GM23338 (cell line): ENCODE results near the gene JCHAIN. TPM values are rescaled to one million over a fixed set of nuclear protein-coding genes. Genes with fewer than 3 reads are reported as not detected.

Source experiments
- ATAC-seq: fragments of 200-7000 bp; cut with Tn5 transposase; 3 replicates; pipeline ENCODE4 v1.9.1; 2020
- DNase-seq: peaks from one replicate; pipeline ENCODE4 v3.0.0-alpha.2; 2015; ENCODE audit warnings: low spot score
- H2AFZ ChIP-seq: fragments of 200-600 bp; sonication (generic); 2 replicates; pipeline ENCODE4 v1.8.0; 2016; ENCODE audit warnings: antibody characterized with exemption, mild to moderate bottlenecking, moderate library complexity
- H3F3A ChIP-seq: fragments of 200-600 bp; sonication (generic); replicated peaks from 2 replicates; pipeline ENCODE4 v1.8.0; 2017; ENCODE audit warnings: antibody characterized with exemption, mixed run types, low read depth
- H3K27ac ChIP-seq: fragments of 200-600 bp; sonication (generic); 2 replicates; pipeline ENCODE4 v1.6.1; 2016; ENCODE audit warnings: low read depth
- H3K27me3 ChIP-seq: fragments of 200-600 bp; sonication (generic); 2 replicates; pipeline ENCODE4 v1.8.0; 2016; ENCODE audit warnings: mild to moderate bottlenecking, mixed run types, moderate library complexity; ENCODE audit not compliant: insufficient read depth
- H3K36me3 ChIP-seq: fragments of 200-600 bp; sonication (generic); 2 replicates; pipeline ENCODE4 v1.8.0; 2016; ENCODE audit warnings: mild to moderate bottlenecking; ENCODE audit not compliant: insufficient read depth
- H3K4me1 ChIP-seq: fragments of 200-600 bp; sonication (generic); 2 replicates; pipeline ENCODE4 v1.8.0; 2016; ENCODE audit warnings: mild to moderate bottlenecking, moderate library complexity; ENCODE audit not compliant: insufficient read depth
- H3K4me2 ChIP-seq: fragments of 200-600 bp; sonication (generic); 2 replicates; pipeline ENCODE4 v1.7.1; 2017; ENCODE audit warnings: mixed run types
- H3K4me3 ChIP-seq: fragments of 200-600 bp; sonication (generic); 2 replicates; pipeline ENCODE4 v1.6.1; 2016; ENCODE audit warnings: mixed run types
- H3K79me2 ChIP-seq: fragments of 200-600 bp; sonication (generic); replicated peaks from 2 replicates; pipeline ENCODE4 v1.8.0; 2017; ENCODE audit warnings: mild to moderate bottlenecking; ENCODE audit not compliant: insufficient read depth
- H3K9me2 ChIP-seq: fragments of 200-600 bp; sonication (generic); 2 replicates; pipeline ENCODE4 v1.8.0; 2017; ENCODE audit not compliant: insufficient read depth
- H4K20me1 ChIP-seq: fragments of 200-600 bp; sonication (generic); replicated peaks from 2 replicates; pipeline ENCODE4 v1.8.0; 2017; ENCODE audit warnings: mild to moderate bottlenecking; ENCODE audit not compliant: insufficient read depth
- H3K27ac Mint-ChIP-seq: 2 replicates; pipeline ENCODE4 v1.8.0; 2020; ENCODE audit warnings: inconsistent platforms, mild to moderate bottlenecking, moderate library complexity, mixed read lengths
- H3K27me3 Mint-ChIP-seq: 3 replicates; pipeline ENCODE4 v1.8.0; 2022; ENCODE audit warnings: low read depth, mild to moderate bottlenecking, moderate library complexity, mixed read lengths, inconsistent platforms; ENCODE audit not compliant: insufficient read depth, poor library complexity
- H3K36me3 Mint-ChIP-seq: 3 replicates; pipeline ENCODE4 v1.8.0; 2021; ENCODE audit warnings: low read depth, mild to moderate bottlenecking, inconsistent platforms, moderate library complexity, mixed read lengths
- H3K4me1 Mint-ChIP-seq: 3 replicates; pipeline ENCODE4 v1.8.0; 2020; ENCODE audit warnings: mild to moderate bottlenecking, inconsistent platforms, mixed read lengths
- H3K4me3 Mint-ChIP-seq: 3 replicates; pipeline ENCODE4 v1.8.0; 2021; ENCODE audit warnings: moderate library complexity, mild to moderate bottlenecking, inconsistent platforms, mixed read lengths
- H3K9me3 Mint-ChIP-seq: 3 replicates; pipeline ENCODE4 v1.8.0; 2020; ENCODE audit warnings: moderate library complexity, mild to moderate bottlenecking, inconsistent platforms, mixed read lengths
- CREB1 ChIP-seq: fragments of 250-450 bp; sonication (Bioruptor Pico); IDR thresholded peaks from 2 replicates; pipeline ENCODE4 v1.5.0; 2020; ENCODE audit warnings: low read depth, mild to moderate bottlenecking, moderate library complexity
- CTCF ChIP-seq, 2 experiments: fragments of 200-600 bp in 1 of 2; sonication (generic) in 1 of 2; conservative IDR thresholded peaks; 2 replicates each; pipeline versions ENCODE4 v1.5.1 to v1.6.1; 2016 to 2017; ENCODE audit warnings: antibody characterized with exemption in 2 of 2, low read depth in 2 of 2, mild to moderate bottlenecking in 2 of 2, moderate library complexity in 1 of 2
- ETS1 ChIP-seq: IDR thresholded peaks from 2 replicates; pipeline ENCODE4 v1.6.1; 2016; ENCODE audit warnings: antibody characterized with exemption
- EZH2 ChIP-seq: fragments of 200-600 bp; sonication (generic); IDR thresholded peaks from one replicate; pipeline ENCODE4 v1.8.0; 2017; ENCODE audit warnings: antibody characterized with exemption, mild to moderate bottlenecking, low read depth; ENCODE audit not compliant: unreplicated experiment
- EZH2phosphoT487 ChIP-seq: fragments of 200-600 bp; sonication (generic); IDR thresholded peaks from one replicate; pipeline ENCODE4 v1.8.1; 2018; ENCODE audit warnings: antibody characterized with exemption; ENCODE audit not compliant: unreplicated experiment
- JUNB ChIP-seq: IDR thresholded peaks from one replicate; pipeline ENCODE4 v1.6.1; 2016; ENCODE audit warnings: antibody characterized with exemption; ENCODE audit not compliant: unreplicated experiment
- NANOG ChIP-seq: IDR thresholded peaks from 2 replicates; pipeline ENCODE4 v1.6.1; 2016; ENCODE audit warnings: antibody characterized with exemption, borderline replicate concordance
- POLR2AphosphoS5 ChIP-seq: IDR thresholded peaks from 2 replicates; pipeline ENCODE4 v1.6.1; 2016; ENCODE audit warnings: antibody characterized with exemption, low read depth
- REST ChIP-seq: IDR thresholded peaks from one replicate; pipeline ENCODE4 v1.6.1; 2018; ENCODE audit warnings: antibody characterized with exemption; ENCODE audit not compliant: unreplicated experiment
- STAT1 ChIP-seq: IDR thresholded peaks from one replicate; pipeline ENCODE4 v1.6.1; 2016; ENCODE audit warnings: antibody characterized with exemption; ENCODE audit not compliant: unreplicated experiment
- ZNF114 ChIP-seq: fragments of 250-450 bp; sonication (Bioruptor Pico); IDR thresholded peaks from 2 replicates; pipeline ENCODE4 v1.5.0; 2020; ENCODE audit warnings: mild to moderate bottlenecking, moderate library complexity
- ZNF331 ChIP-seq: fragments of 250-450 bp; sonication (Bioruptor Pico); IDR thresholded peaks from 2 replicates; pipeline ENCODE4 v1.5.0; 2020; ENCODE audit warnings: low read depth, mild to moderate bottlenecking, moderate library complexity
- ZNF462 ChIP-seq: fragments of 250-450 bp; sonication (Bioruptor Pico); IDR thresholded peaks from 2 replicates; pipeline ENCODE4 v1.5.0; 2020; ENCODE audit warnings: mild to moderate bottlenecking, moderate library complexity
- polyA plus RNA-seq: library from polyadenylated mRNA; unstranded; fragments of >200 nt; fragmentation: Nextera tagmentation; extraction: Ambion mirVana; gene quantifications from 2 replicates; pipeline ENCODE4 v1.2.1, GENCODE V29; 2016
- total RNA-seq: library from RNA; depleted of rRNA; stranded (reverse); fragments of >200 nt; shearing (Covaris generic); gene quantifications from 2 replicates; pipeline ENCODE4 v1.2.3, GENCODE V29; 2014

JCHAIN gene
- total and polyA plus RNA-seq, 2 experiments from 2014 or later: 0.23 TPM; not detected in 1

- no peak for ATAC-seq
- Mint-ChIP-seq H3K27ac (no peak overlapping the region), H3K36me3 (no peaks in the 10 kb centered on the region), H3K9me3 (no peaks in the 10 kb centered on the region), H3K4me1 (no peaks in the 10 kb centered on the region), H3K27me3 (no peaks in the 10 kb centered on the region), H3K4me3 (no peak overlapping the region)
- no peaks in the 10 kb centered on the region for H3K36me3 ChIP-seq
- no peak overlapping the region for H3K4me3 ChIP-seq
- H3K79me2 ChIP-seq: no peaks in the 10 kb centered on the region
- no peak overlapping the region for H2AFZ ChIP-seq
- no peak for DNase-seq
- no peaks in the 10 kb centered on the region for H3K4me1 ChIP-seq
- no peak overlapping the region for H3K4me2 ChIP-seq
- TF ChIP-seq EZH2 (no peak), EZH2phosphoT487 (no peak), POLR2AphosphoS5 (no peak), CTCF (conservative IDR thresholded peaks at IDR 0.05; ENCODE audit: low read depth in 2 of 2) (no peak), ZNF114 (CRISPR knock-in tag) (no peak), JUNB (no peak), STAT1 (no peak), NANOG (no peak), ZNF331 (CRISPR knock-in tag) (no peak), REST (no peak), ZNF462 (CRISPR knock-in tag) (no peak), CREB1 (CRISPR knock-in tag) (no peak), ETS1 (no peak)
- no peak overlapping the region for H3K27ac ChIP-seq
- H4K20me1 ChIP-seq: no peaks in the 10 kb centered on the region
- no peaks in the 10 kb centered on the region for H3F3A ChIP-seq
- no peaks in the 10 kb centered on the region for H3K27me3 ChIP-seq
- no peaks in the 10 kb centered on the region for H3K9me2 ChIP-seq
These were observed 12.2 kb upstream of the JCHAIN start for GRCh38 chr4:70678383-70678999.
